D341Med (cell line): Measurements from ENCODE around the gene LIME1.

Source experiments
- DNase-seq: peaks from one replicate; pipeline ENCODE4 v3.0.0; 2012; ENCODE audit warnings: low spot score

The LIME1 gene

GRCh38 chr20:63735859-63736718 lies at the start of gene LIME1:
Gene LIME1, plus strand, starts transcription at chr20:63736664. Its CDS starts 886 bp downstream, at chr20:63737550.
- DNase-seq, result peak; percentile 38

- no peak for DNase-seq
Observed at GRCh38 chr20:63687419-63688178, 48.9 kb upstream of the LIME1 start.

- no peak for DNase-seq
Observed at GRCh38 chr20:63688228-63689045, 48.0 kb upstream of the LIME1 start.

GRCh38 chr20:63689046-63690002 lies 47.1 kb upstream of the LIME1 start:
- no peak for DNase-seq

- no peak for DNase-seq
Observed at GRCh38 chr20:63690003-63690897, 46.2 kb upstream of the LIME1 start.

GRCh38 chr20:63690898-63691710 lies 45.4 kb upstream of the LIME1 start:
- DNase-seq, result no peak

- DNase-seq, result no peak
Observed at GRCh38 chr20:63691711-63692435, 44.6 kb upstream of the LIME1 start.

- no peak for DNase-seq
Observed at GRCh38 chr20:63692436-63693082, 43.9 kb upstream of the LIME1 start.

GRCh38 chr20:63693083-63693732 lies 43.3 kb upstream of the LIME1 start:
- peak; percentile 38 for DNase-seq

GRCh38 chr20:63693733-63694583 lies 42.5 kb upstream of the LIME1 start:
- peak; percentile 34 for DNase-seq

GRCh38 chr20:63694584-63695423 lies 41.7 kb upstream of the LIME1 start:
- DNase-seq, result peak; percentile 39

- peak; percentile 50 for DNase-seq
Observed at GRCh38 chr20:63695424-63696305, 40.8 kb upstream of the LIME1 start.

GRCh38 chr20:63696306-63696627 lies 40.2 kb upstream of the LIME1 start:
- no peak for DNase-seq

GRCh38 chr20:63696628-63697356 lies 39.7 kb upstream of the LIME1 start, which contains the start of gene TNFRSF6B:
Gene TNFRSF6B, plus strand, starts transcription at chr20:63696652. Its CDS starts 116 bp downstream, at chr20:63696768.
- DNase-seq, result peak; percentile 58
